GM12873 (cell line): Measurements from ENCODE around the gene CCSAP.

Experiments
- TF ChIP-seq, protein P1 (sequence below): IDR thresholded peaks from 2 replicates; pipeline ENCODE4 v1.5.1; 2012; ENCODE audit warnings: low read depth, mild to moderate bottlenecking, moderate library complexity, low read length, control low read depth; ENCODE audit not compliant: insufficient read depth; ENCODE audit errors: missing control alignments

The CCSAP gene

DNA sequence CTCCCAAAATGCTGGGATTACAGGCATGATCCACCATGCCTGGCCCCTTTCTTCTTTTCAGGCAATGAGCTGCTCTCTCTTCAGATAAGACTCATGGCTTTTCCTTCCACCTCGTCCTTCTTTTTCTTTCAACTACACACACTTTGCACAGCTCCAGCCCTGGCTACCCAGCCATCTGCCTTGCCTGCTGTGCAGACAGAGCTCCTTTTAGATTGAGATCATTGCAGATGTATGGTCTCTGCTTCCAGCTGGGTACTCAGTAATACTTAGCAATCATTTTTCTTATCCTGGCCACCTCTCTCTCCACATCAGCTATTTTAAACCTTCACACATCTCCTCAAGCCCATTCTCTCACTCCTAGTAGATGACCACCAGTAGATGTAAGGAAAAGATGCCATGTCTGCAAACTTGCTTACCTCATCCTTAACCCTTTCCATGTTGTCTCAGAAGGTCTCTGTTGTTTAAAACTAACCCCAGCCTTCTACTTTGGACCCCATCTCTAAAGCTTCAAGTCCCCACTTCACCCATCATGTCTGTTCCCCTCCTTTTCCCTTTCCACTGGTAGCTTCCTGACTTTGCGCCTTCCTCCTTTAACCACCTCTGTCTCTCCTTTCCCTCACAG is 64.6 kb downstream of the CCSAP start:
- TF ChIP-seq, protein P1, sequence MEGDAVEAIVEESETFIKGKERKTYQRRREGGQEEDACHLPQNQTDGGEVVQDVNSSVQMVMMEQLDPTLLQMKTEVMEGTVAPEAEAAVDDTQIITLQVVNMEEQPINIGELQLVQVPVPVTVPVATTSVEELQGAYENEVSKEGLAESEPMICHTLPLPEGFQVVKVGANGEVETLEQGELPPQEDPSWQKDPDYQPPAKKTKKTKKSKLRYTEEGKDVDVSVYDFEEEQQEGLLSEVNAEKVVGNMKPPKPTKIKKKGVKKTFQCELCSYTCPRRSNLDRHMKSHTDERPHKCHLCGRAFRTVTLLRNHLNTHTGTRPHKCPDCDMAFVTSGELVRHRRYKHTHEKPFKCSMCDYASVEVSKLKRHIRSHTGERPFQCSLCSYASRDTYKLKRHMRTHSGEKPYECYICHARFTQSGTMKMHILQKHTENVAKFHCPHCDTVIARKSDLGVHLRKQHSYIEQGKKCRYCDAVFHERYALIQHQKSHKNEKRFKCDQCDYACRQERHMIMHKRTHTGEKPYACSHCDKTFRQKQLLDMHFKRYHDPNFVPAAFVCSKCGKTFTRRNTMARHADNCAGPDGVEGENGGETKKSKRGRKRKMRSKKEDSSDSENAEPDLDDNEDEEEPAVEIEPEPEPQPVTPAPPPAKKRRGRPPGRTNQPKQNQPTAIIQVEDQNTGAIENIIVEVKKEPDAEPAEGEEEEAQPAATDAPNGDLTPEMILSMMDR = no peak

DNA sequence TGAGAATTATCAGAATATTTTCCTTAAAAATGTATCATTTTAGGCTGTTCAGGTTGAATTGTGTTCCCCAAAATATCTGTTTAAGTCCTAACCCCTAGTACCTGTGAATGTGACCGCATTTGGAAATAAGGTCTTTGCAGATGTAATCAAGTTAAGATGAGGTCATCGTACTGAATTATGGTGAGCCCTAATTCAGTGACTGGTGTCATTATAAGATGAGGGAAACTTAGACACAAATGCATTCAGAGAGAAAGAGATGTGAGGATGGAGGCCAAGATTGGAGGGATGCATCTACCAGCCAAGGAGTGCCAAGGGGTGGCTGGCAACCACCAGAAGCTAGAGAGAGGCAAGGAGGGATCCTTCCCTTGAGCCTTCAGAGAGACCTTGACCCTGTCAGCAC is 67.8 kb downstream of the CCSAP start:
- TF ChIP-seq, protein P1 = no peak

DNA sequence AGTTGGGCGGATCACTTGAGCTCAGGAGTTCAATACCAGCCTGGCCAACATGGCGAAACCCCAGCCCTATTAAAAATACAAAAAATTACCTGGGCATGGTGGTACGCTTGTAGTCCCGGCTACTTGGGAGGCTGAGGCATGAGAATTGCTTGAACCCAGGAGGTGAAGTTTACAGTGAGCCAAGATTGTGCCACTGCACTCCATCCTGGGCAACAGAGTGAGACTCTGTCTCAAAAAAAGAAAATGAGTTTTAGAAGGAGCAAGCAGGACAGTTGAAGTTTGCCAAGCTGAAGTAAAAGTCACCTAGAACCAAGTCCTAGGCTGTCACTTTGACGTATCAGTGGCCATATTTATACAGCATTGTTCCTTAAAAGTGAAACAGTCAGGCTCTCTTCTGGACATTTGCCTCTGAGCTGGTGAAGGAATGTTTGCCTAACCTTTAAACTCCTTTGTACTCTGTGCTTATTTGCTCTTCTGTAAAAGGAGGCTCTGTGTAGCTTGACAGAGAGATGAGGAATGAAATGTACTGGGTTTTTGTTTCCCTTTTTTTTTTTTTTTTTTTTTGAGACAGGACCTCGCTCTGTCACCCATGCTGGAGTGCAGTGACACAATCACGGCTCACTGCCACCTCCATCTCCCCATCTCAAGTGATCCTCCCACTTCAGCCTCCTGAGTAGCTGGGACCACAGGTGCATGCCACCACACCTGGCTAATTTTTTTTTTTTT is 69.2 kb downstream of the CCSAP start:
- TF ChIP-seq, protein P1 = no peak

DNA sequence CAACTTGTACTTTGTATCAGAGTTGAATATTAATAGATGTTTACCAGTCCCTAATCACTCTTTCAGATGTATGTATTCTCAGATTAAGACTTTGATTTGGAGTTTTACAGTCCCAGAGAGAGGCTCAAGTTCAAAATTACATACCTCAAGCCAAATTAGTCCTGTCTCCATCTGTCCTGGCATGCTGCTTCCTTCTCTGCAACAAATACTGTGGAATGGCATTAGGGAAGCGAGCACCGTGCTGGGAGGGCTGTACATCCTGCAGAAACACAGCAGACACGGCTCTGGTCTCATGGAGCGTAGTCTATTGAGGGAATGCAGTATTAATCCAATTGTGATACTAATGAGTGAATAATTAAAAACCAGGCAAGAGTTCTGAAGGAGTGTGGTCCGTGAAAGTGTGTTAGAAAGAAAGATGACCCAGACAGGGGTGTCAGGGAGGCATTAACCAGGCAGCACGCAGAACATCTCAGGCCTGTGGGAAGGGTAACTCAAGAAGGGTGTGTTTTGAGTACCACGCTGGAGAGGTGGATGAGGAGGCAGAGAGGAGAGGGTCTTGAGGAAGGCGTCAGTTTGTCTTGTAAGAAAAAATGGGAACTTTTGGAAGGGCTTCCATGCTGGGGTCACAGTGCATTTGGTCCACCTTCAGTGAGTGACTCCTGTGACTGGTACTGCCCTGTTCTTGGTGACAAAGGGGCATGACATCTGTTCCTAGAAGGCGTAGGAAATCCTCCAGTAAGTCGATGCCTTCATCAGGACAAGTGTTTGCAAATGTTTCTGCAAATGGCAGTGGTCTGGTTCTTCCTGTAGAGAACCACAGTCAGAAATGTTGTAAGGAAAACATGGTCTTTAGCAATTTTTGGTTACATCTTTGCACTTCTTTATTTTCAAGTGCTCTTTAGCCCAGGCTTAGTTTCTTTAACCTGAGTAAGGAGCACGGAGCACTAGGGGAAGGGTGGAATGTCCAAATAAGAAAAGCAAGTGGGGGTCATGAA is 70.4 kb downstream of the CCSAP start:
- TF ChIP-seq, protein P1 = no peak

DNA sequence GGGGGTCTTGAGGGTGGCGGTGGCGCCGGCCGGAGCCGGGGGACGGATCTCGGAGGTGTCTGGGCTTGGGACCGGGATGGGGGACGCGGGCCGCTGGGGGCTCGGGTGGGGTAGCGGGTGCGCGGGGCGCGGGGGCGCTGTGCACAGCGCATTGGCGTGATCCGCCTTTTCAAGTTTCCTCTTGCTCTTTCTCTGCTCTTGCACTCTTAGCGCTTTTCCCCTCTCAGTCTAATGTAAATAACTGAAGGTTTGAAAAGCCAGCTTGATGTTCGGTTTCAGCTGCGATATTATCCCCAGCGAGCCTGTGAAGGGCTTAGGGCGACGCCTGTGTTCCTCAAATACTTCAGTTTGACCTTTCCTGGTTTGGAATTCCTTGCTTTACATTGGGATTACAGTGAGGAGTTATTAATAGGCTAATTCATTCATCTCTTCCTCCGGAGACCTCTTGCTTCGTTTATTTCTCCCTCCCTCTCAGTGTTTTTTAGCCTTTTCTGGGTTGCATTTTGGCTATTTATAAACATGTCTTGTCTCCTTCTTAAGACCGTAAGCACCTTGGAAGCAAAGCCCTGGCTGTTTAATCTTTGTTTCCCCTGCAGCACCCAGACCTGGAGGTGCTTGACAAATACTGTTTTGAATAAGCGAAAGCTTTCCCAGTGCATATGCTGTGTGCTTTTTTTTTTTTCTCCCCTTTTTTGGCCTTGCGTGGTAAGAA is 71.2 kb downstream of the CCSAP start:
- TF ChIP-seq, protein P1 = peak; percentile 38
